ENCODE measurements around the gene CYTH1. TPM values are rescaled to one million over a fixed set of nuclear protein-coding genes. Genes with fewer than 3 reads are reported as not detected.

Gene CYTH1
- total and polyA plus RNA-seq, 10 of the 15 experiments (the other 5 are each of a cell fraction or from before 2014, with no cell fraction given) = 6.6 to 188 (median 145) TPM

DNA sequence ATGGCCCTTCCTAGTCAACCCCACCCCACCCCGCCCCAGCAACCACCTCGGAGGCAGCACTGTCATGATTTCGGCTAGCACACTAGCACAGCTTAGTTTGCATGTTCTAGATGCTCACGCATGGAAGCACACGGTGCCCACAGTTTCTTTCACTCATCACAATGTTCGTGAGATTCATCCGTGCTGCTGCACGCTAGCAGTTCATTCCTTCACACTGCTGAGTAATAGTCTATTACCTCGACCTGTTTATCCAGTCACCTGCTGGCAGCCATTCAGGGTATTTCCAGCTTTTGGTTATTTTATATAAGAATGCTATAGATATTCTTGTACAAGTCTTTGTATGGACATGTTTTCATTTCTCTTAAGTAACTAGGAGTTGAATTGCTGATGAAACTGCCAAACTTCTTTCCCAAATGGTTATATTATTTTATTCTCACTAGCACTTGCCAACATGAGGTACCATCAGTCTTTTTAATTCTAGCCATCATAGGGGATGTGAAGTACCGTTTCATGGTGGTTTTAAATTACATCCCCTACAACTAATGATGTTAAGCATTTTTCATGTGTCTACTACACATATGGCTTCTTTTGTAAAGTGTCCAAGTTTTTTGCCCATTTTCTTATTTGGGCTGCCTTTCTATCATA is 75.7 kb downstream of the CYTH1 start (continued):
- TF ChIP-seq SRF (IDR thresholded peaks at IDR 0.05; ENCODE audit: low read depth in 2 of 2, low read length in 2 of 2) = no peak
- peak; percentile 100 for TF ChIP-seq PAX5 (IDR thresholded peaks at IDR 0.05; ENCODE audit: borderline replicate concordance, low read depth, low read length)
- TF ChIP-seq, protein P1, sequence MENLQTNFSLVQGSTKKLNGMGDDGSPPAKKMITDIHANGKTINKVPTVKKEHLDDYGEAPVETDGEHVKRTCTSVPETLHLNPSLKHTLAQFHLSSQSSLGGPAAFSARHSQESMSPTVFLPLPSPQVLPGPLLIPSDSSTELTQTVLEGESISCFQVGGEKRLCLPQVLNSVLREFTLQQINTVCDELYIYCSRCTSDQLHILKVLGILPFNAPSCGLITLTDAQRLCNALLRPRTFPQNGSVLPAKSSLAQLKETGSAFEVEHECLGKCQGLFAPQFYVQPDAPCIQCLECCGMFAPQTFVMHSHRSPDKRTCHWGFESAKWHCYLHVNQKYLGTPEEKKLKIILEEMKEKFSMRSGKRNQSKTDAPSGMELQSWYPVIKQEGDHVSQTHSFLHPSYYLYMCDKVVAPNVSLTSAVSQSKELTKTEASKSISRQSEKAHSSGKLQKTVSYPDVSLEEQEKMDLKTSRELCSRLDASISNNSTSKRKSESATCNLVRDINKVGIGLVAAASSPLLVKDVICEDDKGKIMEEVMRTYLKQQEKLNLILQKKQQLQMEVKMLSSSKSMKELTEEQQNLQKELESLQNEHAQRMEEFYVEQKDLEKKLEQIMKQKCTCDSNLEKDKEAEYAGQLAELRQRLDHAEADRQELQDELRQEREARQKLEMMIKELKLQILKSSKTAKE (IDR thresholded peaks at IDR 0.05; ENCODE audit: low read depth, poor library complexity, severe bottlenecking) = peak; percentile 96
- no peak for TF ChIP-seq RCOR1 (conservative IDR thresholded peaks at IDR 0.05; ENCODE audit: low read depth, low read length)
- TF ChIP-seq NR2C1 (IDR thresholded peaks at IDR 0.05) = no peak
- TF ChIP-seq MYC (IDR thresholded peaks at IDR 0.05; ENCODE audit: insufficient read depth, insufficient read length, insufficient replicate concordance, low read length, severe bottlenecking) = no peak
- no peak; the same call in 1 of the 2 replicates for TF ChIP-seq SMC3 (IDR thresholded peaks at IDR 0.05; ENCODE audit: borderline replicate concordance, low read length)
- TF ChIP-seq, protein P2, sequence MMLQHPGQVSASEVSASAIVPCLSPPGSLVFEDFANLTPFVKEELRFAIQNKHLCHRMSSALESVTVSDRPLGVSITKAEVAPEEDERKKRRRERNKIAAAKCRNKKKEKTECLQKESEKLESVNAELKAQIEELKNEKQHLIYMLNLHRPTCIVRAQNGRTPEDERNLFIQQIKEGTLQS (IDR thresholded peaks at IDR 0.05; ENCODE audit: borderline replicate concordance, extremely low read depth, low read depth, low read length) = no peak
- TF ChIP-seq BACH1 (IDR thresholded peaks at IDR 0.05; ENCODE audit: borderline replicate concordance) = peak; percentile 98
- TF ChIP-seq SUPT20H (IDR thresholded peaks at IDR 0.05; ENCODE audit: borderline replicate concordance, control insufficient read depth, low read depth, low read length) = no peak
- TF ChIP-seq TBL1XR1 (IDR thresholded peaks at IDR 0.05; ENCODE audit: low read depth, low read length) = peak; percentile 75; the same call in 1 of the 2 replicates
- TF ChIP-seq, protein P3, sequence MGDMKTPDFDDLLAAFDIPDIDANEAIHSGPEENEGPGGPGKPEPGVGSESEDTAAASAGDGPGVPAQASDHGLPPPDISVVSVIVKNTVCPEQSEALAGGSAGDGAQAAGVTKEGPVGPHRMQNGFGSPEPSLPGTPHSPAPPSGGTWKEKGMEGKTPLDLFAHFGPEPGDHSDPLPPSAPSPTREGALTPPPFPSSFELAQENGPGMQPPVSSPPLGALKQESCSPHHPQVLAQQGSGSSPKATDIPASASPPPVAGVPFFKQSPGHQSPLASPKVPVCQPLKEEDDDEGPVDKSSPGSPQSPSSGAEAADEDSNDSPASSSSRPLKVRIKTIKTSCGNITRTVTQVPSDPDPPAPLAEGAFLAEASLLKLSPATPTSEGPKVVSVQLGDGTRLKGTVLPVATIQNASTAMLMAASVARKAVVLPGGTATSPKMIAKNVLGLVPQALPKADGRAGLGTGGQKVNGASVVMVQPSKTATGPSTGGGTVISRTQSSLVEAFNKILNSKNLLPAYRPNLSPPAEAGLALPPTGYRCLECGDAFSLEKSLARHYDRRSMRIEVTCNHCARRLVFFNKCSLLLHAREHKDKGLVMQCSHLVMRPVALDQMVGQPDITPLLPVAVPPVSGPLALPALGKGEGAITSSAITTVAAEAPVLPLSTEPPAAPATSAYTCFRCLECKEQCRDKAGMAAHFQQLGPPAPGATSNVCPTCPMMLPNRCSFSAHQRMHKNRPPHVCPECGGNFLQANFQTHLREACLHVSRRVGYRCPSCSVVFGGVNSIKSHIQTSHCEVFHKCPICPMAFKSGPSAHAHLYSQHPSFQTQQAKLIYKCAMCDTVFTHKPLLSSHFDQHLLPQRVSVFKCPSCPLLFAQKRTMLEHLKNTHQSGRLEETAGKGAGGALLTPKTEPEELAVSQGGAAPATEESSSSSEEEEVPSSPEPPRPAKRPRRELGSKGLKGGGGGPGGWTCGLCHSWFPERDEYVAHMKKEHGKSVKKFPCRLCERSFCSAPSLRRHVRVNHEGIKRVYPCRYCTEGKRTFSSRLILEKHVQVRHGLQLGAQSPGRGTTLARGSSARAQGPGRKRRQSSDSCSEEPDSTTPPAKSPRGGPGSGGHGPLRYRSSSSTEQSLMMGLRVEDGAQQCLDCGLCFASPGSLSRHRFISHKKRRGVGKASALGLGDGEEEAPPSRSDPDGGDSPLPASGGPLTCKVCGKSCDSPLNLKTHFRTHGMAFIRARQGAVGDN (IDR thresholded peaks at IDR 0.05) = peak; percentile 82; the same call in 1 of the 2 replicates
- no peak for TF ChIP-seq BRCA1 (IDR thresholded peaks at IDR 0.05; ENCODE audit: low read depth, low read length)
- TF ChIP-seq, protein P4, sequence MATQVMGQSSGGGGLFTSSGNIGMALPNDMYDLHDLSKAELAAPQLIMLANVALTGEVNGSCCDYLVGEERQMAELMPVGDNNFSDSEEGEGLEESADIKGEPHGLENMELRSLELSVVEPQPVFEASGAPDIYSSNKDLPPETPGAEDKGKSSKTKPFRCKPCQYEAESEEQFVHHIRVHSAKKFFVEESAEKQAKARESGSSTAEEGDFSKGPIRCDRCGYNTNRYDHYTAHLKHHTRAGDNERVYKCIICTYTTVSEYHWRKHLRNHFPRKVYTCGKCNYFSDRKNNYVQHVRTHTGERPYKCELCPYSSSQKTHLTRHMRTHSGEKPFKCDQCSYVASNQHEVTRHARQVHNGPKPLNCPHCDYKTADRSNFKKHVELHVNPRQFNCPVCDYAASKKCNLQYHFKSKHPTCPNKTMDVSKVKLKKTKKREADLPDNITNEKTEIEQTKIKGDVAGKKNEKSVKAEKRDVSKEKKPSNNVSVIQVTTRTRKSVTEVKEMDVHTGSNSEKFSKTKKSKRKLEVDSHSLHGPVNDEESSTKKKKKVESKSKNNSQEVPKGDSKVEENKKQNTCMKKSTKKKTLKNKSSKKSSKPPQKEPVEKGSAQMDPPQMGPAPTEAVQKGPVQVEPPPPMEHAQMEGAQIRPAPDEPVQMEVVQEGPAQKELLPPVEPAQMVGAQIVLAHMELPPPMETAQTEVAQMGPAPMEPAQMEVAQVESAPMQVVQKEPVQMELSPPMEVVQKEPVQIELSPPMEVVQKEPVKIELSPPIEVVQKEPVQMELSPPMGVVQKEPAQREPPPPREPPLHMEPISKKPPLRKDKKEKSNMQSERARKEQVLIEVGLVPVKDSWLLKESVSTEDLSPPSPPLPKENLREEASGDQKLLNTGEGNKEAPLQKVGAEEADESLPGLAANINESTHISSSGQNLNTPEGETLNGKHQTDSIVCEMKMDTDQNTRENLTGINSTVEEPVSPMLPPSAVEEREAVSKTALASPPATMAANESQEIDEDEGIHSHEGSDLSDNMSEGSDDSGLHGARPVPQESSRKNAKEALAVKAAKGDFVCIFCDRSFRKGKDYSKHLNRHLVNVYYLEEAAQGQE (IDR thresholded peaks at IDR 0.05; ENCODE audit: low read depth, low read length) = no peak
- peak; percentile 91 for TF ChIP-seq SP1 (IDR thresholded peaks at IDR 0.05; ENCODE audit: low read depth, low read length)
- no peak for TF ChIP-seq ZNF622 (IDR thresholded peaks at IDR 0.05)

Data from GM12878 (cell line).